Measurements from ENCODE around the gene GALNT3.

GALNT3 gene

DNA sequence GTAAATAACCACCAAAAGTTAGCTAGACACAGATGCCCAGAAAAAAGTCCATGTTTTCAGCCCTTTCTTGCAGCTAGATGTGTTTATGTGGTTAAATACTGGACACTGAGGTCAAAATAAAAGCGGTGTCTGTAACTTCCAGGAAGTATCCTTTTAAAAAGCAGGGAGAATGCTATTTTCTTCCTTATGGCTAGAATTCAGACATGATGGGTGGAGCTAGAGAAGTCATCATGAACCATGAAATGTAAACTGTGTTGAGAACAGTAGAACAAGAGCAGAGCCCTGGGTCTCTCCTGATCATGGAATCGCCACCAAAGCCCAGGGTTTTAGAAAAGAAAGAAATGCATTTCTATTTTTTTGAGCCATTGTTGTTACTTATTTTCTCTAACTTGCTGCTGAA lies 41.3 kb upstream of the GALNT3 start (continued):
- TF ChIP-seq, protein P1, sequence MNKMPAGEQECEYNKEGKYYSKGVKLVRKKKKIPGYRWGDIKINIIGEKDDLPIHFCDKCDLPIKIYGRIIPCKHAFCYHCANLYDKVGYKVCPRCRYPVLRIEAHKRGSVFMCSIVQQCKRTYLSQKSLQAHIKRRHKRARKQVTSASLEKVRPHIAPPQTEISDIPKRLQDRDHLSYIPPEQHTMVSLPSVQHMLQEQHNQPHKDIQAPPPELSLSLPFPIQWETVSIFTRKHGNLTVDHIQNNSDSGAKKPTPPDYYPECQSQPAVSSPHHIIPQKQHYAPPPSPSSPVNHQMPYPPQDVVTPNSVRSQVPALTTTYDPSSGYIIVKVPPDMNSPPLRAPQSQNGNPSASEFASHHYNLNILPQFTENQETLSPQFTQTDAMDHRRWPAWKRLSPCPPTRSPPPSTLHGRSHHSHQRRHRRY (tag by site-specific recombination; IDR thresholded peaks at IDR 0.05) = no peak

DNA sequence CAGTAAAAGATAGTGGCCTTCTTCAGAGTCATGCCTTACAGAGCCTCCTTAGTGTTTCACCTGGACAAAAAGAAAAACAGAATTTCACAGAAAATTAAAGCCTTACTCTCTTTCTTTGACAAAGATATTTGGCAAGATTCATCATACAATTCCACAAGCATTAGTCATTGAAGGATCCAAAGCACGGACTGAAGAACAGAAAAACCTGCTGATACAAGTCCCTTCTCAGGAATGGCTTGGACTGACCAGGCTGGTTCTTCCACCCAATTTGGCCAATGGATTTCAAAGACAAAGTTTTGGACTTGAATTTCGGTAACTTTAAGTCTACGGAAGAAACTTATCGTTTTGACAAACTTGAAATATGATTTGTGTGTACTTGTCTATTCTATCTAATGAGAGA lies 39.1 kb upstream of the GALNT3 start:
- Histone ChIP-seq H3K9me3 (ENCODE audit: control insufficient read depth, insufficient read depth, low read depth, low read length) (no peaks in the 10 kb centered on the region), H3K4me3 (ENCODE audit: low read depth, low read length) (no peak overlapping the region), H3K27ac (ENCODE audit: extremely low read depth, low read depth, low read length) (no peak overlapping the region), H3K36me3 (ENCODE audit: control insufficient read depth in 2 of 2, insufficient read depth in 1 of 2, low read length in 2 of 2) (no peaks in the 10 kb centered on the region), H3K4me1 (ENCODE audit: control insufficient read depth, insufficient read depth, low read length) (no peaks in the 10 kb centered on the region)
- TF ChIP-seq ZBTB20 (tag by site-specific recombination; IDR thresholded peaks at IDR 0.05) = no peak
- no peak for TF ChIP-seq ZNF174 (tag by site-specific recombination; IDR thresholded peaks at IDR 0.05)
- no peak for TF ChIP-seq MEIS1 (CRISPR knock-in tag; IDR thresholded peaks at IDR 0.05; ENCODE audit: borderline replicate concordance)
- TF ChIP-seq ZNF23 (tag by site-specific recombination; IDR thresholded peaks at IDR 0.05; ENCODE audit: borderline replicate concordance) = no peak
- TF ChIP-seq ZBTB21 (tag by site-specific recombination; IDR thresholded peaks at IDR 0.05) = no peak
- TF ChIP-seq YY2 (tag by site-specific recombination; IDR thresholded peaks at IDR 0.05) = no peak
- no peak for TF ChIP-seq GLIS1 (tag by site-specific recombination; IDR thresholded peaks at IDR 0.05)
- TF ChIP-seq ZNF600 (tag by site-specific recombination; IDR thresholded peaks at IDR 0.05) = no peak
- no peak for TF ChIP-seq GFI1B (tag by site-specific recombination; IDR thresholded peaks at IDR 0.05)
- TF ChIP-seq, protein P2, sequence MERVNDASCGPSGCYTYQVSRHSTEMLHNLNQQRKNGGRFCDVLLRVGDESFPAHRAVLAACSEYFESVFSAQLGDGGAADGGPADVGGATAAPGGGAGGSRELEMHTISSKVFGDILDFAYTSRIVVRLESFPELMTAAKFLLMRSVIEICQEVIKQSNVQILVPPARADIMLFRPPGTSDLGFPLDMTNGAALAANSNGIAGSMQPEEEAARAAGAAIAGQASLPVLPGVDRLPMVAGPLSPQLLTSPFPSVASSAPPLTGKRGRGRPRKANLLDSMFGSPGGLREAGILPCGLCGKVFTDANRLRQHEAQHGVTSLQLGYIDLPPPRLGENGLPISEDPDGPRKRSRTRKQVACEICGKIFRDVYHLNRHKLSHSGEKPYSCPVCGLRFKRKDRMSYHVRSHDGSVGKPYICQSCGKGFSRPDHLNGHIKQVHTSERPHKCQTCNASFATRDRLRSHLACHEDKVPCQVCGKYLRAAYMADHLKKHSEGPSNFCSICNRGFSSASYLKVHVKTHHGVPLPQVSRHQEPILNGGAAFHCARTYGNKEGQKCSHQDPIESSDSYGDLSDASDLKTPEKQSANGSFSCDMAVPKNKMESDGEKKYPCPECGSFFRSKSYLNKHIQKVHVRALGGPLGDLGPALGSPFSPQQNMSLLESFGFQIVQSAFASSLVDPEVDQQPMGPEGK (tag by site-specific recombination; IDR thresholded peaks at IDR 0.05) = no peak
- TF ChIP-seq ZSCAN16 (tag by site-specific recombination; IDR thresholded peaks at IDR 0.05) = no peak
- TF ChIP-seq, protein P3, sequence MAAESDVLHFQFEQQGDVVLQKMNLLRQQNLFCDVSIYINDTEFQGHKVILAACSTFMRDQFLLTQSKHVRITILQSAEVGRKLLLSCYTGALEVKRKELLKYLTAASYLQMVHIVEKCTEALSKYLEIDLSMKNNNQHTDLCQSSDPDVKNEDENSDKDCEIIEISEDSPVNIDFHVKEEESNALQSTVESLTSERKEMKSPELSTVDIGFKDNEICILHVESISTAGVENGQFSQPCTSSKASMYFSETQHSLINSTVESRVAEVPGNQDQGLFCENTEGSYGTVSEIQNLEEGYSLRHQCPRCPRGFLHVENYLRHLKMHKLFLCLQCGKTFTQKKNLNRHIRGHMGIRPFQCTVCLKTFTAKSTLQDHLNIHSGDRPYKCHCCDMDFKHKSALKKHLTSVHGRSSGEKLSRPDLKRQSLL (tag by site-specific recombination; IDR thresholded peaks at IDR 0.05) = no peak
- TF ChIP-seq, protein P4, sequence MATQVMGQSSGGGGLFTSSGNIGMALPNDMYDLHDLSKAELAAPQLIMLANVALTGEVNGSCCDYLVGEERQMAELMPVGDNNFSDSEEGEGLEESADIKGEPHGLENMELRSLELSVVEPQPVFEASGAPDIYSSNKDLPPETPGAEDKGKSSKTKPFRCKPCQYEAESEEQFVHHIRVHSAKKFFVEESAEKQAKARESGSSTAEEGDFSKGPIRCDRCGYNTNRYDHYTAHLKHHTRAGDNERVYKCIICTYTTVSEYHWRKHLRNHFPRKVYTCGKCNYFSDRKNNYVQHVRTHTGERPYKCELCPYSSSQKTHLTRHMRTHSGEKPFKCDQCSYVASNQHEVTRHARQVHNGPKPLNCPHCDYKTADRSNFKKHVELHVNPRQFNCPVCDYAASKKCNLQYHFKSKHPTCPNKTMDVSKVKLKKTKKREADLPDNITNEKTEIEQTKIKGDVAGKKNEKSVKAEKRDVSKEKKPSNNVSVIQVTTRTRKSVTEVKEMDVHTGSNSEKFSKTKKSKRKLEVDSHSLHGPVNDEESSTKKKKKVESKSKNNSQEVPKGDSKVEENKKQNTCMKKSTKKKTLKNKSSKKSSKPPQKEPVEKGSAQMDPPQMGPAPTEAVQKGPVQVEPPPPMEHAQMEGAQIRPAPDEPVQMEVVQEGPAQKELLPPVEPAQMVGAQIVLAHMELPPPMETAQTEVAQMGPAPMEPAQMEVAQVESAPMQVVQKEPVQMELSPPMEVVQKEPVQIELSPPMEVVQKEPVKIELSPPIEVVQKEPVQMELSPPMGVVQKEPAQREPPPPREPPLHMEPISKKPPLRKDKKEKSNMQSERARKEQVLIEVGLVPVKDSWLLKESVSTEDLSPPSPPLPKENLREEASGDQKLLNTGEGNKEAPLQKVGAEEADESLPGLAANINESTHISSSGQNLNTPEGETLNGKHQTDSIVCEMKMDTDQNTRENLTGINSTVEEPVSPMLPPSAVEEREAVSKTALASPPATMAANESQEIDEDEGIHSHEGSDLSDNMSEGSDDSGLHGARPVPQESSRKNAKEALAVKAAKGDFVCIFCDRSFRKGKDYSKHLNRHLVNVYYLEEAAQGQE (tag by site-specific recombination; IDR thresholded peaks at IDR 0.05) = no peak
- no peak for TF ChIP-seq ZNF2 (tag by site-specific recombination; IDR thresholded peaks at IDR 0.05)
- ChIA-PET POLR2A (no interaction called here), CTCF (no interaction called here)

DNA sequence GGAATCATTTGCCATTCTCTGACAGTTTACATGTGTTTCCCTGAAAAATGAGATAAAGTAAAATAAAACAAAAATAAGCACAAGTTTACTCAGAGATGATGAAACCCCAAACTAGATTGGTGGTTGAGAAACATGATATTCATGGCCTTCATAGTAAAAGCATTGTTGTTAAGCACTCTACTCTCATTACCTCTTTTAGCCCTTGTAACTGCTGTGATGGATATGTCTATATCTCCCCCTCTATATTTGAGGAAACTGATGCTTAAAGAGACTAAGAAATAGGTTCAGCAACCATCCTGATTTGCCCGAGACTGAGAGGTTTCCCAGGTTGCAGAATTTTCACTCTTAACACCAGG lies 33.9 kb upstream of the GALNT3 start:
- ChIA-PET CTCF (no interaction called here), POLR2A (no interaction called here)
- no peak overlapping the region for H3K4me3 ChIP-seq (ENCODE audit: low read depth, low read length)
- no peak overlapping the region for H3K27ac ChIP-seq (ENCODE audit: extremely low read depth, low read depth, low read length)
- H3K9me3 ChIP-seq (ENCODE audit: control insufficient read depth, insufficient read depth, low read depth, low read length) = no peaks in the 10 kb centered on the region
- H3K36me3 ChIP-seq (ENCODE audit: control insufficient read depth in 2 of 2, insufficient read depth in 1 of 2, low read length in 2 of 2) = no peaks in the 10 kb centered on the region
- peaks cover 32% of the 10 kb centered on the region for H3K4me1 ChIP-seq (ENCODE audit: control insufficient read depth, insufficient read depth, low read length)
- TF ChIP-seq ZNF629 (tag by site-specific recombination; IDR thresholded peaks at IDR 0.05) = no peak
- TF ChIP-seq ZNF24 (tag by site-specific recombination; IDR thresholded peaks at IDR 0.05) = no peak
- no peak for TF ChIP-seq YY1 (tag by site-specific recombination; IDR thresholded peaks at IDR 0.05)
- TF ChIP-seq, protein P5, sequence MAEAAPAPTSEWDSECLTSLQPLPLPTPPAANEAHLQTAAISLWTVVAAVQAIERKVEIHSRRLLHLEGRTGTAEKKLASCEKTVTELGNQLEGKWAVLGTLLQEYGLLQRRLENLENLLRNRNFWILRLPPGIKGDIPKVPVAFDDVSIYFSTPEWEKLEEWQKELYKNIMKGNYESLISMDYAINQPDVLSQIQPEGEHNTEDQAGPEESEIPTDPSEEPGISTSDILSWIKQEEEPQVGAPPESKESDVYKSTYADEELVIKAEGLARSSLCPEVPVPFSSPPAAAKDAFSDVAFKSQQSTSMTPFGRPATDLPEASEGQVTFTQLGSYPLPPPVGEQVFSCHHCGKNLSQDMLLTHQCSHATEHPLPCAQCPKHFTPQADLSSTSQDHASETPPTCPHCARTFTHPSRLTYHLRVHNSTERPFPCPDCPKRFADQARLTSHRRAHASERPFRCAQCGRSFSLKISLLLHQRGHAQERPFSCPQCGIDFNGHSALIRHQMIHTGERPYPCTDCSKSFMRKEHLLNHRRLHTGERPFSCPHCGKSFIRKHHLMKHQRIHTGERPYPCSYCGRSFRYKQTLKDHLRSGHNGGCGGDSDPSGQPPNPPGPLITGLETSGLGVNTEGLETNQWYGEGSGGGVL (tag by site-specific recombination; IDR thresholded peaks at IDR 0.05) = no peak
- no peak for TF ChIP-seq TRIM28 (IDR thresholded peaks at IDR 0.05; ENCODE audit: borderline replicate concordance, low read length)
- TF ChIP-seq, protein P4 (tag by site-specific recombination; IDR thresholded peaks at IDR 0.05) = no peak
- no peak for TF ChIP-seq ZNF843 (tag by site-specific recombination; IDR thresholded peaks at IDR 0.05)
- TF ChIP-seq ZNF394 (tag by site-specific recombination; IDR thresholded peaks at IDR 0.05; ENCODE audit: borderline replicate concordance) = no peak
